ENCODE measurements around the gene DIS3L2.

- no peak for TF ChIP-seq CTCF (conservative IDR thresholded peaks at IDR 0.05)
- TF ChIP-seq EZH2 (IDR thresholded peaks at IDR 0.05; ENCODE audit: low read depth), result no peak
Measured at GRCh38 chr2:231996797-231997540, 35.5 kb downstream of the DIS3L2 start.
